ENCODE results near the gene BEST4.

The BEST4 gene

DNA sequence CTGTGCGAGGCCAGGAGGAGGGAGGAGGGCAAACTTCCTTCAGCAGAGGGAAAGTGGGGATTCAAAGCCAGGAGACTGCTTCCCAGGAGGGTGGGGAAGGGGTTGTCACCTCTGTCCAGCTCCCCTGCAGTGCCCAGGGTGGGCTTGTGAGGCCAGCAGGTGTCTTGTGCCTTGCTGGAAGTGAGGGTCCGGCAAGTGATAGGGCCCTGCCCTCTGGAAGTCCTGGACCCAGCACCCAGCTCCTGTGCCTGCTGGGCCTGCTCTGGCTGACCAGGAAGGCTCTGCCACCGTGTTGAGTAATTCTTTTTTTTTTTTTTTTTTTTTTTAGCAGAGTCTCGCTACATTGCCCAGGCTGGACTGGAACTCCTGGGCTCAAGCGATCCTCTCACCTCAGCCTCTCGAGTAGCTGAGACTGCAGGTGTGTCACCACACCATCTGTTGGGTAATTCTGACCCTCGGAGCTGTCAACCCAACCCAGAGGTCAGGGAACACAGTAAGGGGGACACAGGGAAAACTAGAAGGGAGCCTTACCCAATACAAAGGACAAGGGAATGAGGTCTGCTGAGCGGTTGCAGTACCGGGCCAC is 1.0 kb downstream of the BEST4 start:
- Histone ChIP-seq H3K4me3 (ENCODE audit: low read length) (peak overlapping the region; percentile 75), H3K27me3 (ENCODE audit: control insufficient read depth, insufficient read depth, low read length) (no peaks in the 10 kb centered on the region), H3K36me3 (ENCODE audit: control insufficient read depth, insufficient read depth, low read length) (no peaks in the 10 kb centered on the region), H3K27ac (ENCODE audit: low read depth, low read length) (peak overlapping the region; percentile 32), H3K9ac (ENCODE audit: low read length) (peak overlapping the region; percentile 17), H3K4me1 (ENCODE audit: control insufficient read depth, insufficient read depth, low read length) (peaks cover 10% of the 10 kb centered on the region)

DNA sequence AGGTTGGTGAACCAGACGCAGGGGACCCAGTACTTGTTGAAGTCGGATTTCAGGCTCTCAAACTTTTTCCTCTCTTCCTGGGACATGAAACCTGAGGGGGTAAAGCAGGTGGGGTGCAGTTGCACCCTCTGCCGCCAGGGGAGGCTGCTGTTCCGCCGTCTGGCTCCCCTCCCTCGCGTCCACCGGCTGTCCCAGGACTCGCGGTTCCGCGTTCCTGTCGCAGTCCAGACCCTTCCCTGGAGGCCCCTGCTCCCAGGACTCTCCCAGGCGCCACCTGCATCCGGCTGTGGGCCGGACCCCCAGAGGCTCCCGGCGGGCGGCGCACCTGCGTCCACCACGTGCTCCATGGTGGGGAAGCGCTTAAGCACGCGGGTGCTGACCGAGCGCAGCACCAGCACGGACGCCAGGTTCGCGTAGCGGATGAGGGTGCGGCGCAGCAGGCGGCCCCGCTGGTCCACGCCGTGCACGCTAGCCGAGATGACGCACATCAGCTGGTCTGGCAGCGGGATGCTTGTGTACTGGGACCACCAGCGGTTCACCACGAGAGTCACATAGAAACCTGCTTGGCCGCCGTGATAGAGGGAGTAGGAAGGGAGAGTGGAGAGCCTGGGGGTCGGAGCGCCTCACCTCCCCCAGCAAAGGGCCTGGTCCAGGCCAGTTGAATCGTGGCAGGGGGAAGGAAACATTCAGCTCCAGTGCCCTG is 1.7 kb downstream of the BEST4 start:
- no peaks in the 10 kb centered on the region for H3K36me3 ChIP-seq (ENCODE audit: control insufficient read depth, insufficient read depth, low read length)
- no peaks in the 10 kb centered on the region for H3K27me3 ChIP-seq (ENCODE audit: control insufficient read depth, insufficient read depth, low read length)
- peak overlapping the region; percentile 17 for H3K9ac ChIP-seq (ENCODE audit: low read length)
- peak overlapping the region; percentile 32 for H3K27ac ChIP-seq (ENCODE audit: low read depth, low read length)
- H3K4me1 ChIP-seq (ENCODE audit: control insufficient read depth, insufficient read depth, low read length): peaks cover 10% of the 10 kb centered on the region
- H3K4me3 ChIP-seq (ENCODE audit: low read length): peak overlapping the region; percentile 75

DNA sequence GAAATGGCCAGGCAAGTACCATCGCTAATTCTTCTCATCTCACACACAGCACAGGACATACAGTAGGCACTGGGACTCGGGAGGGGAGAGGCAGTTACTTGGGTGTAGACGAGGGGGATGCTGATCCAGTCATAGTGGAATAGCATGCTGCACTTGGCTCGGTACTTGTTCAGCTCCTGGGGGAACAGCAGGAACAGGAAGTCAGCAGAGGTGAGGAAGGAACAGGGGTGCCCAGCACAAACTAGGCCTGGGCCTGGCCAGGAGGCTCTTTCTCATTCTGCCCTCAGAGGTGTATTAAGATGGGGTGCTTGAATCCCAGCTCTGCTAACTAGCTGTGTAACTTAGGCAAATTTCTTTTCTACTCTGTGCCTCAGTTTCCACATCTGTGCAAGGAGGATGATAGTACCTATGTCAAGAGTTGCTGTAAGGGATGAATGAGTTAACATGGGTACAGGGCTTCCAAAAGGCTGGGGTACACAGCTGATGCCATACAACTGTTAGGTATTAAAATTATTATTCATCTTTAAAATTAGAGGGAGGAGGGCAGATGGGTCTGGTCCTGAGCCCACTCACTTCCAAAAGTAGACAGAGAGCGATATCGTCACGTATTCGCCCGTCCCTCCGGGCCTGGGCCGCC is 2.4 kb downstream of the BEST4 start:
- Histone ChIP-seq H3K27me3 (ENCODE audit: control insufficient read depth, insufficient read depth, low read length) (no peaks in the 10 kb centered on the region), H3K9ac (ENCODE audit: low read length) (no peak overlapping the region), H3K4me3 (ENCODE audit: low read length) (peak overlapping the region; percentile 75), H3K27ac (ENCODE audit: low read depth, low read length) (no peak overlapping the region), H3K4me1 (ENCODE audit: control insufficient read depth, insufficient read depth, low read length) (peaks cover 10% of the 10 kb centered on the region), H3K36me3 (ENCODE audit: control insufficient read depth, insufficient read depth, low read length) (peaks cover 3% of the 10 kb centered on the region)

DNA sequence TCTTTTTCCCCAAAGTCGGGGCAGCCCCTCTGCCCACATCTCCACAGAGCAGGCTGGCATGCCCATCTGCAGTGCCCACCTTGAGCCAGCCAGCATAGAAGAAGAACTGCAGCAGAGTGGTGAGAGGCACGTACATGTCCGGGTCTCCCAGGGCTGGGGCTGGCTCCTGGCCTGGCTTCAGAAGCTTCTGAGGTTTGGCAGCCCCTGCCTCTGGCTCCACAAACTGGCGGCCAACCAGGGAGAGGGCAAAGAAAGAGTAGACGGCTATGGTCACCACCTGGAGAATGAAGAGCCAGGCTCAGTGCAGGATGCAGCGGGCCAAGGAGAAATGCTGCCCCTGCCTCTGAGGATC is 3.0 kb downstream of the BEST4 start:
- Histone ChIP-seq H3K36me3 (ENCODE audit: control insufficient read depth, insufficient read depth, low read length) (peaks cover 3% of the 10 kb centered on the region), H3K4me3 (ENCODE audit: low read length) (peak overlapping the region; percentile 55), H3K27me3 (ENCODE audit: control insufficient read depth, insufficient read depth, low read length) (no peaks in the 10 kb centered on the region), H3K27ac (ENCODE audit: low read depth, low read length) (no peak overlapping the region), H3K9ac (ENCODE audit: low read length) (no peak overlapping the region), H3K4me1 (ENCODE audit: control insufficient read depth, insufficient read depth, low read length) (peaks cover 10% of the 10 kb centered on the region)

DNA sequence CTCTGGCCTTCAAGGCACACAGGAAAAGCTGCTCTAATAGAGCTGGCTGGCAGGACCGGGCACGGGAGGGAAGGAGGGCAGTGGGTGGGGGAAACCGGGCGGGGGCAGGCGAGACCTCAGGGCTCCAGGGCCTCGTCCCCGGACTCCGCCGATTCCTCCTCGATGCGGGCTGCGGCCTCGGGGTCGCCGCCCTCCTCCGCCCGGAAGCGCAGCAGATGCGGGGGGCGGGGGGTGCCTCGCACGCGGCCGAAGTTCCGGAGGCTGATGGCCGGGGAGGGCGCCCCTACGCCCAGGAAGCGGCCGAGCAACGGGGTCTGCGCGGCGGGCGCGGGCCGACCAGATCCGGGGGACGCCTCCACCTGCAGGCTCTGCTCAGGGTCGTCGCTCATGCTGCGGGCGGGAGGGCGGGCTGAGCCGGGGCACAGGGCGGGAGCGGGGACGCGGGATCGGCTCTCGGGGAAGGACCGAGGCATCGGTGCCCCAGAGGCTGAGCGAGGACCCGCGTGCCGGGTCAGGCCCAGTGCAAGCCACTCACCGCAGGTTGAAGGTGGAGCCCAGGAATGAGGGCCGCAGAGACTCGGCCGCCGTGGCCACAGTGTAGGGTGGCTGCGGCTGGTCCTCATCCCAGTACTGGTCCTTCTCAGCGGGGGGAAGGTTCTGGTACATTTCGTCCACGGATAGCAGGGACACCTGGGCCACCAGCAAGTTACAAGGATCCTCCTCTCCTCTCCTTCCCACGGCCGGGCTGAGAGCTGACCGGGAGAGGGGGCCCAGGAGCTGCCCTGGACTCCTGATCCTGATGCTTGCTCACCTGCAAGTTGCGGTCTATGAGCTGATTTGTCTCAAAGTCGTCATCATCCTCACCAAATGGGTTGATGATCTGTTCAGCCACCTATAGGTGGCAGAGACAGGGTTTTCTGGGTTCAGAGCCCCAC is 3.6 kb downstream of the BEST4 start:
- peaks cover 3% of the 10 kb centered on the region for H3K36me3 ChIP-seq (ENCODE audit: control insufficient read depth, insufficient read depth, low read length)
- H3K27me3 ChIP-seq (ENCODE audit: control insufficient read depth, insufficient read depth, low read length): no peaks in the 10 kb centered on the region
- H3K4me1 ChIP-seq (ENCODE audit: control insufficient read depth, insufficient read depth, low read length): peaks cover 10% of the 10 kb centered on the region
- H3K4me3 ChIP-seq (ENCODE audit: low read length): peak overlapping the region; percentile 55
- H3K9ac ChIP-seq (ENCODE audit: low read length): peak overlapping the region; percentile 47
- H3K27ac ChIP-seq (ENCODE audit: low read depth, low read length): no peak overlapping the region

DNA sequence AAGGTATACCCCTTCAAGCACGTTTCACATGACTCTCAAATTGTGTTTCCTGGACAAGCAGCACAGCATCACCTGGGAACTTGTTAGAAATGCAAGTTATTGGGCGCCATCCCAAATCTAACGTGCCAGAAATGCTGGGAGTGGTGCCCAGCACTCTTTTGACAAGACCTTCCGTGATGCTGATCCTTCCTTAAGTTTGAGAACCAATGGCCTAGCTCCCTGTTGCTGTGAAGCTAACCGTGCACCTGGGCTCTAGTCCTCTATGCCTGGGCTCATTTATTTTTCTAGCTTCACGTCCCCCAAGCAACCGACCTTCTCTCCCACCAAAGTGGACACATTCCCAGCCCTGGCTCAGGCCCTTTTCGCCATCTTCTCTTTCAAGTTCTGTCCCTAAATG is 4.3 kb downstream of the BEST4 start:
- peaks cover 10% of the 10 kb centered on the region for H3K4me1 ChIP-seq (ENCODE audit: control insufficient read depth, insufficient read depth, low read length)
- H3K27me3 ChIP-seq (ENCODE audit: control insufficient read depth, insufficient read depth, low read length): no peaks in the 10 kb centered on the region
- H3K4me3 ChIP-seq (ENCODE audit: low read length): peak overlapping the region; percentile 55
- peak overlapping the region; percentile 47 for H3K9ac ChIP-seq (ENCODE audit: low read length)
- no peak overlapping the region for H3K27ac ChIP-seq (ENCODE audit: low read depth, low read length)
- H3K36me3 ChIP-seq (ENCODE audit: control insufficient read depth, insufficient read depth, low read length): peaks cover 3% of the 10 kb centered on the region

DNA sequence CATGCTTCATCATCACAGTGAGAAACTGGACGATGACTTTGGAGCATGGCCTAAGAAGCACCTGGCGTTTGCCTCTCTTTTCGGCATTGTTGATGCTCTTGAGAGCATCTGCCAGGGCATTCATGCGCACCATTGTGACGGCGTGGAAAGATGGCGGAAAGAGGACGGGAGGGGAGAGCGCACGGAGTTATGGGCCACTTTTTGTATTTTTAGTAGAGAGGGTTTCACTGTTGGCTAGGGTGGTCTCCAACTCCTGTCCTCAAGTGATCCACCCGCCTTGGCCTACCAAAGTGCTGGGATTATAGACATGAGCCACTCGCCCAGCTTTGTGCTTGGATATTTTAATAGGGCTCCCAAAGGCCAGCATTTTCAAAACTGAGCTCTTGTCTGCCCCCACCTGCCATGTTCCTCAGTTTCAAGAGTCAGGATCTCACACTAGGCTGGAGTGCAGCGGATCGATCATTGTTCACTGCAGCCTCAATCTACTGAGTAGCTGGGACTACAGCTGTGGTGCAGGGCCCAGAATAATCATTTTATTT is 7.3 kb downstream of the BEST4 start:
- Histone ChIP-seq H3K4me3 (ENCODE audit: low read length) (no peak overlapping the region), H3K27me3 (ENCODE audit: control insufficient read depth, insufficient read depth, low read length) (no peaks in the 10 kb centered on the region), H3K27ac (ENCODE audit: low read depth, low read length) (no peak overlapping the region), H3K36me3 (ENCODE audit: control insufficient read depth, insufficient read depth, low read length) (peaks cover 10% of the 10 kb centered on the region), H3K4me1 (ENCODE audit: control insufficient read depth, insufficient read depth, low read length) (peaks cover 7% of the 10 kb centered on the region), H3K9ac (ENCODE audit: low read length) (no peak overlapping the region)

DNA sequence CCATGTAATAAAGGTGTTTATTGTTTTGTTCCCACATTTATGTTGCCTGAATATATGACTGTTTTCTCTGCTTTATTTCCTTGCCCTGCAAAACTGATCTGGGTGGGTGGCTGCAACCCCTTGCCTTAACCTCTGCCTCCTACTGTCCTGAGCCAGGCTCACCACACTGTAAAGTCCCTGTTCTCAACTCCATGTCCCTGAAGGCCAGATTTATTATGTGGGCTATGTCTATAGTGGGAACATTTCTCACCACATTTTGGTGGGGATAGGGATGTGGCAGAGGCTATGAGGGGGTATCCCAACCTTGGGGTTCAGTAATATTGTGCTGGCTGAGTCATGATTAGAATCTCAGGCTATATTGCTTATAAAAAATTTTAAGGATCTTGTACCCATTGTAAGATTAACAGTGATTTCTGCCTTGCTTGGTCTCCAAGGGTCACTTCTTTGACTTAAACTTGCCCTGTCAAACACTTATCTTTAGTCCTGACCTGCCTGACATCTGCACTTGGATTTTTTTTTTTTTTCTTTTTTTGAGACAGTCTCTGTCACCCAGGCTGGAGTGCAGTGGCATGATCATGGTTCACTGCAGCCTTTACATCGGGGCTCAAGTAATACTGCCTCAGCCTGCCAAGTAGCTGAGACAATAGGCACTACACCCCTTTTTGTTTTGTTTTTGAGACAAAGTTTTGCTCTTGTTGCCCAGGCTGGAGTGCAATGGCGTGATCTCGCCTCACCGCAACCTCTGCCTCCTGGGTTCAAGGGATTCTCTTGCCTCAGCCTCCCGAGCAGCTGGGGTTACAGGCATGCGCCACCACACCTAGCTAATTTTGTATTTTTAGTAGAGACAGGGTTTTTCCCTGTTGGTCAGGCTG is 9.0 kb downstream of the BEST4 start:
- Histone ChIP-seq H3K27me3 (ENCODE audit: control insufficient read depth, insufficient read depth, low read length) (no peaks in the 10 kb centered on the region), H3K36me3 (ENCODE audit: control insufficient read depth, insufficient read depth, low read length) (peaks cover 10% of the 10 kb centered on the region), H3K27ac (ENCODE audit: low read depth, low read length) (no peak overlapping the region), H3K4me1 (ENCODE audit: control insufficient read depth, insufficient read depth, low read length) (peaks cover 8% of the 10 kb centered on the region), H3K4me3 (ENCODE audit: low read length) (no peak overlapping the region), H3K9ac (ENCODE audit: low read length) (no peak overlapping the region)

DNA sequence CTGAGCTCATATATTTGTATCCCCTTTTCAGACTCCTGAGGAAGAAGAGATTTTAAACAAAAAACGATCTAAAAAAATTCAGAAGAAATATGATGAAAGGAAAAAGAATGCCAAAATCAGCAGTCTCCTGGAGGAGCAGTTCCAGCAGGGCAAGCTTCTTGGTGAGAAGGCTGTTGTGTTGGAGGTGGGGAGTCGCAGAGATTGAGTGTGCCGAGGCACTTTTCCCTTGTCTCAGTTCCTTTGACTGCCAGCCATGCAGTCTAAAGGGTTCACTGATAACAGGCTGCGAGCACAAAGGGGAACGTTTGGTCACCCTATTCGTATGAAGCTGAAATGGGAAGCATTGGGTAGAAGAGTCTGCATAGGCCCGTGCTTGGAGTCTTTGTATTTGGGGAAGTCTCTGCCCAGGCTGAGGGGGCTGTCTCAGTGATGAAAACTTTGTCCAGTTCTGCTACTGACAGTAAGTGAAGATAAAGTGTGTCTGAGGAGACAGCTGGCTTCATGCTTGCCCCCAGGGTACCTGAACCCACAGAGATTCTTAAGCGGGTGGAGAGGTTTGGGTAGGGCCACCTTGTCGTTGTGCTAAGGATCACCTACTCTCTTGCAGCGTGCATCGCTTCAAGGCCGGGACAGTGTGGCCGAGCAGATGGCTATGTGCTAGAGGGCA is 9.9 kb downstream of the BEST4 start:
- no peak overlapping the region for H3K4me3 ChIP-seq (ENCODE audit: low read length)
- H3K9ac ChIP-seq (ENCODE audit: low read length): no peak overlapping the region
- no peaks in the 10 kb centered on the region for H3K27me3 ChIP-seq (ENCODE audit: control insufficient read depth, insufficient read depth, low read length)
- H3K27ac ChIP-seq (ENCODE audit: low read depth, low read length): no peak overlapping the region
- H3K36me3 ChIP-seq (ENCODE audit: control insufficient read depth, insufficient read depth, low read length): peaks cover 10% of the 10 kb centered on the region
- peaks cover 2% of the 10 kb centered on the region for H3K4me1 ChIP-seq (ENCODE audit: control insufficient read depth, insufficient read depth, low read length)

DNA sequence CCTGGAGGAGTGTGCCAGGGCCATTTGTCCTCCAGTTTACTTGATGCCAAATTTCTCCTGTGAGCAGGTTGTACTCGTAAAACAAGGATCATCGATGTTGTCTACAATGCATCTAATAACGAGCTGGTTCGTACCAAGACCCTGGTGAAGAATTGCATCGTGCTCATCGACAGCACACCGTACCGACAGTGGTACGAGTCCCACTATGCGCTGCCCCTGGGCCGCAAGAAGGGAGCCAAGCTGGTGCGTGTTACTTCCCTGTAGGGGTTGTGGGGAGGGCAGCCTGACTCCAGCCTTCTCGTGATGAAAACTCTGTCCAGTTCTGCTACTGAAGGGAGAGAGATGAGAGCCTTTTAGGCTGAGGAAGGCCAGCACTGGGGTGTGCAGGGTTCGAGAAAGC is 10.4 kb downstream of the BEST4 start:
- H3K4me3 ChIP-seq (ENCODE audit: low read length): no peak overlapping the region
- H3K9ac ChIP-seq (ENCODE audit: low read length): no peak overlapping the region
- peaks cover 10% of the 10 kb centered on the region for H3K36me3 ChIP-seq (ENCODE audit: control insufficient read depth, insufficient read depth, low read length)
- H3K4me1 ChIP-seq (ENCODE audit: control insufficient read depth, insufficient read depth, low read length): peaks cover 2% of the 10 kb centered on the region
- H3K27me3 ChIP-seq (ENCODE audit: control insufficient read depth, insufficient read depth, low read length): no peaks in the 10 kb centered on the region
- no peak overlapping the region for H3K27ac ChIP-seq (ENCODE audit: low read depth, low read length)

DNA sequence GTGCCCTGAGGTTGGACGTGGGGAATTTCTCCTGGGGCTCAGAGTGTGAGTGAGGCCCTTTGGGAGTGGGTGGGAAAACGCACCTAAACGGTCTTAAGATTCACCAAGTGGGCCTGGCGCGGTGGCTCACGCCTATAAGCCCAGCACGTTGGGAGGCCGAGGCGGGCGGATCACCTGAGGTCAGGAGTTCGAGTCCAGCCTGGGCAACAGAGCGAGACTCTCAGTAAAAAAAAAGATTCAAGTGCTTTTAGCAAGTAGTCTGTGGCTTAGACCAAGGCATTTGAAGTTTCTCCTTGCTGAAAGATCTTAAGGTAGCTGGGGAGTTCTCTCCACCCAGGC is 11.3 kb downstream of the BEST4 start:
- H3K9ac ChIP-seq (ENCODE audit: low read length): peak overlapping the region; percentile 94
- H3K27me3 ChIP-seq (ENCODE audit: control insufficient read depth, insufficient read depth, low read length): no peaks in the 10 kb centered on the region
- H3K36me3 ChIP-seq (ENCODE audit: control insufficient read depth, insufficient read depth, low read length): peaks cover 10% of the 10 kb centered on the region
- peak overlapping the region; percentile 81 for H3K4me3 ChIP-seq (ENCODE audit: low read length)
- peak overlapping the region; percentile 100 for H3K27ac ChIP-seq (ENCODE audit: low read depth, low read length)
- peaks cover 2% of the 10 kb centered on the region for H3K4me1 ChIP-seq (ENCODE audit: control insufficient read depth, insufficient read depth, low read length)
